HG03103 (cell line): ENCODE results near the gene MOV10L1.
"Not testable (repeated sequence)": the region's sequence is repeated elsewhere in the genome, so short reads cannot be mapped to it uniquely, and the experiment has no call there.

Source experiments
- ATAC-seq: cut with Tn5 transposase; IDR thresholded peaks from one replicate; pipeline ENCODE4 v1.9.1; 2021; ENCODE audit warnings: low read depth; ENCODE audit not compliant: unreplicated experiment

Gene MOV10L1

GRCh38 chr22:50151571-50152537 lies 62.0 kb downstream of the MOV10L1 start:
- ATAC-seq = no peak

DNA sequence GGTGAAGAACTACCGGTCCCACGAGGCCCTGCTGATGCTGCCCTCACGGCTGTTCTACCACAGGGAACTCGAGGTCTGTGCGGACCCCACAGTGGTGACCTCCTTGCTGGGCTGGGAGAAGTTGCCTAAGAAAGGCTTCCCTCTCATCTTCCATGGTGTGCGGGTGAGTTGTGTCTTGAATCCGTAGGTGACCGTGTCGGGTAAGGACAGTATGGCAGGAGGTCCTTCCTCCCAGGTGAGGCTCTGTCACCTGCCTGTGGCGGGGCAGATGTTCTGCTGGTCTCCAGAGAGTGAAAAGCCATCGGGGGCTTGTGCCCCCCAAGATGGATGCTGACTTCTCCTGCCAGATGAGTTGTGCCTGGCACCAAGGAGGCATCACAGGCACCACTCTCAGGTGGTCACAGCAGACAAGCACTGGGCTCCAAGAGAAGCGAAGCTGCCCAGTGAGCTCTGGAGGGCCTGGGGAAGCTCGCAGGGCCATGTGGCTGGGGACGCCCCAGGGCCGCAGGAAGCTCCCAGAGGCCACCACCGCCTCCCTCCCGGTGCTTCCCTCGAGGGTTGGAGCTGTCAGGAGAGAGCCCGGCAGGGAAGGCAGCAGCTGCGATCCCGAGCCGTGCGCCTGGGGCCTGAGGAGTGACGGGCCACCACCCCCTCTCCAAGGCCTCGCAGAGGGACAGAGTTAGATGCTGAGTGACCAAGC lies 63.4 kb downstream of the MOV10L1 start:
- no peak for ATAC-seq

DNA sequence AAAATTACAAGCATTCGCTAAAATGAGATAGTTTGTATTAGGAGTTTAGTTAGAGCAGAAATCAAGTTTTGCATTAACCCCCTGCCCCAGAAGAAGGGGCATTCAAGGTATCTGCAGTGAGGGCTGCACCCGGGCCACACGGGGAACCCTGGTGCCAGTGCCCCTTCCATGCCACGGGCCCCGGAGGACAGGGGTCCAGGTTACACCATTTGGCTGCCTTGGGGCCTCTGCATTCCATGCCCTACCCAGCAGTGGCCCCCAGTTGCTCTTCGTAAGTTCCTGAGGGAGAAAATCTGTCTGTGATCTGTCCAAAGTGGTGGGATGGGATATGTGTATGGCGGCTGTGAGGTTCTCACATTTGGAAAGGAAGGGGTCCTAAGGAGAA lies 63.9 kb downstream of the MOV10L1 start:
- no peak for ATAC-seq

DNA sequence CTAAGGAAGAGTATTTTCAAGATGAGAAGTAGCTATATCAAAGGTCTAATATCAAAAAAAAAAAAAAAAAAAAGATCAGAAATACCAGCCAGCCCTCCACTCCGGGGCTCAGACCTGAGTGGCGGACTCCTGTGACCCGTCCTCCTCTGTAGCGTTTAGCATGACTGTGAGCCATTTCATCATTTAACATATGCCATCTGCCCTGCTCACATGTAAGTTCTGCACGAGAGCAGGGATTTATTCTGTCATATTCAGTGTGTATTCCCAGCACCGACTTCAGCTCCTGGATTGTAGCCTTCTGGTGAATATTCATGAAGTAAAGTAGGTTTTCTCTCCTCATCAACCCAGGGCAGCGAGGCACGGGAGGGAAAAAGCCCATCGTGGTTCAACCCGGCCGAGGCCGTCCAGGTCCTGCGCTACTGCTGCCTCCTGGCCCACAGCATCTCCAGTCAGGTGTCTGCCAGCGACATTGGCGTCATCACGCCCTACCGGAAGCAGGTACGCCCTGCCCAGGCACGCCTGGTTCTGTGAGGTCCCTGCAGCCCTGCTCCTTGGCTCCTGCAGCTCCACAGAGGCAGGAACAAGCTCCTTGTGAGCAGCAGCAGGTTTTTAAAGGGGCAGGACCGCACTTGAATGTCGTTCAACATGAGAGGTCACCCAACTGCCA lies 68.0 kb downstream of the MOV10L1 start:
- no peak for ATAC-seq

DNA sequence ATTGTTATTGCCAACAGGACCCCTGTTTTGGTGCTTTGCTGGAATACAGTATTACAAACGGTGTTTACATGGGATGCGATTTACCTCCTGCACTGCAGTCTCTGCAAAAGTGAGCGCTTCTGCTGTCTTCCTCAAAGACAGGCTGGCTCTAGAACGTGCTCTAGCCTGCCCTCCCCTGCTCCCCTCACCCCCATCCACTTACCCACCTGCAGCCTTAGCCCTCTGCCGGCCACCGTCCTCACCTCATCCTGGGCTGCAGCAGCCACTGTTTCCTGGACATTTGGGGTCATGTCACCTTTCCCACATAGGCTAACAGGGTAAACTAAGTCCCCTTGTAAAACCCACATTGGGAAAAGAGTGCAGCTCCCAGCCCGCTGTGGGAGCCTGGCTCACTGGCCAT lies 71.1 kb downstream of the MOV10L1 start:
- ATAC-seq = no peak

GRCh38 chr22:50161508-50162390 lies 71.9 kb downstream of the MOV10L1 start:
- ATAC-seq = no peak

DNA sequence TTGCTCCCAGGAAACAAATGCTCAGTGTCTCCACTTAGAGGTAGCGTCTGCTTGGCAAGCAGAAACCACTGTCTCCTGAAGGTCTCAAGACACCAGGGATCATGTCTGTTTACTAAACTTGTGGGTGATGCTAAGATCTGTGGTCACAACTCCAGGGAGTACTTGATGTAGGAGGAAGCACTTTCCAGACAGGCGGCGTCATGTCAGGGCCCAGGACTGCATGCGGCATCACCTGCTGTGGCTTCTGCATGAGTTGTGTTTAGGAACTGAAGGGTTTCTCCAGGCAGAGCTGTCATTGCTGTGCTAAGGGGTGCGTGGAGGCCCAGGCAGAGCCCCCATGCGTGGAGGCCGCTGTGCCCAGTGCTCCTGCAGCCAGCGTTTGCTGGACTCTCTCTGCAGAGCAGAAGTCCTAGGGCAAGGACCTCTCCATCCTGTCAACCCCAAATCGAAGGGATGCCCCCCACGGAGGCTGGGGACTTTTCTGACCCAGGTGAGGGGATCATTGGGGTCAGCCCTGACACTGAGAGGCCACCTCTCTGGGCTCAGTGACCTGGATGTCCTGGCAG lies 72.7 kb downstream of the MOV10L1 start:
- no peak for ATAC-seq

DNA sequence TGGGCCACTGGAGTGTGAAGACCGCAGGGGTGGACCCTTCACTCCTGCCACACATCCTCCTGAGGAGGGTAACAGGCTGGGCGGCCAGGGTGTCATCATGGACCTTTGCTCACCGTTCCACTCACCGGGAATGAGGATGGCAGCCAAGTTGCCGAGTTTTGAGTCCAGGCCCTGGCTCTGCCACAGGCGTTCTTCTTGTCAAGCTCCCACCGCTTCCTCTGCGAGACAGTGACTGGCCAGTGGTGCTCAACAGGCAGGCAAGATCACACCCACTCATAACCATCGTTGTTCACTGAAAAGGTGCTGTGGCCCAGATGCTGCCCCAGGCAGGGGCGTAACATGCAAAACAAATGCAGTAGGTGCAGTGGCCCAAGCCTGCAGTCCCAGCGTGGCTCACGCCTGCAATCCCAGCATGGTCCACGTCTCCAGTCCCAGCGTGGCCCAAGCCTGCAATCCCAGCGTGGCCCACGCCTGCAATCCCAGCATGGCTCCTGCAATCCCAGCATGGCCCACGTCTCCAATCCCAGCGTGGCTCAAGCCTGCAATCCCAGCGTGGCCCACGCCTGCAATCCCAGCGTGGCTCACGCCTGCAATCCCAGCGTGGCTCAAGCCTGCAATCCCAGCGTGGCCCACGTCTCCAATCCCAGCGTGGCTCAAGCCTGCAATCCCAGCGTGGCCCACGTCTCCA lies 75.8 kb downstream of the MOV10L1 start:
- no peak for ATAC-seq

GRCh38 chr22:50167689-50168489 lies 78.1 kb downstream of the MOV10L1 start:
- ATAC-seq = no peak

DNA sequence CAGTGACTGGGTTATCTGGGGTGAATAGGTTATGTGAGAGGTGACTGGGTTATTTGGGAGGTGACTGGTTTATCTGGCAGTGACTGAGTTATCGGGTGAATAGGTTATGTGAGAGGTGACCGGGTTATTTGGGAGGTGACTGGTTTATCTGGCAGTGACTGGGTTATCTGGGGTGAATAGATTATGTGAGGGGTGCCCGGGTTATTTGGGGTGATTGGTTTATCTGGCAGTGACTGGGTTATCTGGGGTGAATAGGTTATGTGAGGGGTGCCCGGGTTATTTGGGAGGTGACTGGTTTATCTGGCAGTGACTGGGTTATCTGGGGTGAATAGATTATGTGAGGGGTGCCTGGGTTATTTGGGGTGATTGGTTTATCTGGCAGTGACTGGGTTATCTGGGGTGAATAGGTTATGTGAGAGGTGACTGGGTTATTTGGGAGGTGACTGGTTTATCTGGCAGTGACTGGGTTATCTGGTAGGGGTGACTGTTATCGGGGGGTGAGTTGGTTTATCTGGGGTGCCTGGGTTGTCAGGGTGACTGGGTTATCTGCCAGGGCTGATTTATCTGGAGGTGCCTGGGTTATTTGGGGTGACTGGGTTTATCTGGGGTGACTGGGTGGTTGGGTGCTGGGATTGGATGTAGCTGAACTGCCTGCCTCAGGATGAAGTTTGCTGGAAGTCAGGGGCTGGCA lies 78.8 kb downstream of the MOV10L1 start:
- not testable (repeated sequence) for ATAC-seq

GRCh38 chr22:50169181-50169759 lies 79.5 kb downstream of the MOV10L1 start:
- ATAC-seq = no peak

- ATAC-seq = no peak
Observed at GRCh38 chr22:50169774-50170341, 80.1 kb downstream of the MOV10L1 start.

GRCh38 chr22:50170453-50171318 lies 80.9 kb downstream of the MOV10L1 start, which contains the start of gene PANX2:
Gene PANX2, plus strand, starts transcription at chr22:50170731. Its CDS starts 0 bp downstream, at chr22:50170731.
- no peak for ATAC-seq

- no peak for ATAC-seq
Observed at GRCh38 chr22:50171319-50171964, 81.6 kb downstream of the MOV10L1 start.

DNA sequence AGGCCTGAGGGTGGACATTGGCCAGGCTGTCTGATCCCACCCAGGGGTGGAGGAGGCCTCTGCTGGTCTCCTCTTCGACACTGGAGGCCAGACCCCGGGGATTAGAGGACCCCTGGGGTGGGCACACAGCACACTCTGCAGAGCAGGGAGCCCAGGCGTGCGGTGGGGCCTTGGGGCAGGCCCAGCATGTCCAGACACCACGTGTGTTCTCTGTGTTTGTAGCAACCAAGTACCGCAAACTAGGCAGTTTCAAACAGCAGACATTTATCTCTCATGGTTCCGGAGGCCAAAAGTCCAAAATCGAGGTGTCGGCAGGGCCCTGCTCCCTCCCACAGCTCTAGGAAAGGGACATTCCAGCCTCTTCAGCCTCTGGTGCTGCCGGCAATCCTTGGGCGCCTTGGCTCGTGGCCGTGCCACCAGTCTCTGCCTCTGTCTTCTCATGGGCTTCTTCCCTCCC lies 82.2 kb downstream of the MOV10L1 start:
- ATAC-seq = no peak
